Measurements from ENCODE around the gene PDE4A.

Gene PDE4A

GRCh38 chr19:10427169-10427568 lies 6.8 kb downstream of the PDE4A start:
- peaks cover 4% of the 10 kb centered on the region for H3K9me3 Mint-ChIP-seq
- peak overlapping the region; percentile 2 for H3K4me3 Mint-ChIP-seq
- H3K36me3 Mint-ChIP-seq (ENCODE audit: low read depth): peaks cover 4% of the 10 kb centered on the region
- H3K27me3 Mint-ChIP-seq: peaks cover 39% of the 10 kb centered on the region
- H3K27ac Mint-ChIP-seq: peak overlapping the region; percentile 95
- ATAC-seq (no peak), DNase-seq (no peak)
- H3K4me1 Mint-ChIP-seq: peaks cover 86% of the 10 kb centered on the region

- DNase-seq (no peak), ATAC-seq (no peak)
- Mint-ChIP-seq H3K4me3 (no peak overlapping the region), H3K27me3 (peaks cover 30% of the 10 kb centered on the region), H3K4me1 (peaks cover 92% of the 10 kb centered on the region), H3K9me3 (peaks cover 4% of the 10 kb centered on the region), H3K36me3 (ENCODE audit: low read depth) (peaks cover 4% of the 10 kb centered on the region), H3K27ac (peak overlapping the region; percentile 95)
These were observed 8.7 kb downstream of the PDE4A start for GRCh38 chr19:10428996-10429381.

- H3K4me3 Mint-ChIP-seq: peak overlapping the region; percentile 81
- peak overlapping the region; percentile 89 for H3K27ac Mint-ChIP-seq
- DNase-seq (no peak), ATAC-seq (no peak)
- peaks cover 80% of the 10 kb centered on the region for H3K4me1 Mint-ChIP-seq
- peaks cover 30% of the 10 kb centered on the region for H3K27me3 Mint-ChIP-seq
- peaks cover 4% of the 10 kb centered on the region for H3K9me3 Mint-ChIP-seq
- H3K36me3 Mint-ChIP-seq (ENCODE audit: low read depth): no peaks in the 10 kb centered on the region
These were observed 10.3 kb downstream of the PDE4A start for GRCh38 chr19:10430505-10431253.

- H3K27ac Mint-ChIP-seq: peak overlapping the region; percentile 89
- peak; percentile 69 for DNase-seq
- H3K9me3 Mint-ChIP-seq: peaks cover 4% of the 10 kb centered on the region
- peak overlapping the region; percentile 81 for H3K4me3 Mint-ChIP-seq
- no peaks in the 10 kb centered on the region for H3K36me3 Mint-ChIP-seq (ENCODE audit: low read depth)
- peak; percentile 47 for ATAC-seq
- peaks cover 73% of the 10 kb centered on the region for H3K4me1 Mint-ChIP-seq
- H3K27me3 Mint-ChIP-seq: peaks cover 30% of the 10 kb centered on the region
These were observed 11.1 kb downstream of the PDE4A start for GRCh38 chr19:10431254-10431942.

- peak overlapping the region; percentile 89 for H3K27ac Mint-ChIP-seq
- peak; percentile 20 for ATAC-seq
- H3K36me3 Mint-ChIP-seq (ENCODE audit: low read depth): no peaks in the 10 kb centered on the region
- H3K4me1 Mint-ChIP-seq: peaks cover 66% of the 10 kb centered on the region
- H3K4me3 Mint-ChIP-seq: peak overlapping the region; percentile 81
- peak; percentile 73 for DNase-seq
- H3K9me3 Mint-ChIP-seq: peaks cover 4% of the 10 kb centered on the region
- H3K27me3 Mint-ChIP-seq: peaks cover 30% of the 10 kb centered on the region
These were observed 11.8 kb downstream of the PDE4A start for GRCh38 chr19:10431943-10432735.

- Mint-ChIP-seq H3K36me3 (ENCODE audit: low read depth) (no peaks in the 10 kb centered on the region), H3K27me3 (peaks cover 30% of the 10 kb centered on the region), H3K4me1 (peaks cover 60% of the 10 kb centered on the region), H3K9me3 (peaks cover 4% of the 10 kb centered on the region), H3K4me3 (peak overlapping the region; percentile 36), H3K27ac (peak overlapping the region; percentile 46)
- no peak for DNase-seq
- no peak for ATAC-seq
These were observed 12.4 kb downstream of the PDE4A start for GRCh38 chr19:10432736-10433130.

GRCh38 chr19:10433131-10433536 lies 12.8 kb downstream of the PDE4A start:
- H3K27ac Mint-ChIP-seq: peak overlapping the region; percentile 46
- peaks cover 29% of the 10 kb centered on the region for H3K27me3 Mint-ChIP-seq
- peaks cover 56% of the 10 kb centered on the region for H3K4me1 Mint-ChIP-seq
- ATAC-seq (peak; percentile 30), DNase-seq (peak; percentile 35)
- H3K9me3 Mint-ChIP-seq: peaks cover 2% of the 10 kb centered on the region
- no peaks in the 10 kb centered on the region for H3K36me3 Mint-ChIP-seq (ENCODE audit: low read depth)
- H3K4me3 Mint-ChIP-seq: peak overlapping the region; percentile 36

GRCh38 chr19:10439588-10439987 lies 19.2 kb downstream of the PDE4A start:
- no peak overlapping the region for H3K4me3 Mint-ChIP-seq
- ATAC-seq: no peak
- no peaks in the 10 kb centered on the region for H3K9me3 Mint-ChIP-seq
- H3K4me1 Mint-ChIP-seq: peaks cover 4% of the 10 kb centered on the region
- no peaks in the 10 kb centered on the region for H3K36me3 Mint-ChIP-seq (ENCODE audit: low read depth)
- H3K27ac Mint-ChIP-seq: no peak overlapping the region
- no peak for DNase-seq
- H3K27me3 Mint-ChIP-seq: no peaks in the 10 kb centered on the region

GRCh38 chr19:10442698-10443097 lies 22.4 kb downstream of the PDE4A start:
- ATAC-seq: no peak
- no peaks in the 10 kb centered on the region for H3K9me3 Mint-ChIP-seq
- H3K4me1 Mint-ChIP-seq: no peaks in the 10 kb centered on the region

GRCh38 chr19:10449037-10449436 lies 28.7 kb downstream of the PDE4A start:
- no peak for ATAC-seq
- Mint-ChIP-seq H3K4me1 (no peaks in the 10 kb centered on the region), H3K27me3 (peaks cover 4% of the 10 kb centered on the region), H3K36me3 (ENCODE audit: low read depth) (no peaks in the 10 kb centered on the region), H3K9me3 (no peaks in the 10 kb centered on the region), H3K4me3 (no peak overlapping the region), H3K27ac (no peak overlapping the region)
- DNase-seq: no peak

More at GRCh38 chr19:10442698-10443097, 22.4 kb downstream of the PDE4A start:
- Mint-ChIP-seq H3K4me3 (no peak overlapping the region), H3K27me3 (no peaks in the 10 kb centered on the region), H3K36me3 (ENCODE audit: low read depth) (no peaks in the 10 kb centered on the region), H3K27ac (no peak overlapping the region)
- no peak for DNase-seq

GRCh38 chr19:10450191-10450852 lies 30.0 kb downstream of the PDE4A start:
- Mint-ChIP-seq H3K27me3 (peaks cover 4% of the 10 kb centered on the region), H3K9me3 (no peaks in the 10 kb centered on the region), H3K27ac (no peak overlapping the region), H3K36me3 (ENCODE audit: low read depth) (no peaks in the 10 kb centered on the region), H3K4me1 (no peaks in the 10 kb centered on the region), H3K4me3 (no peak overlapping the region)
- DNase-seq: no peak
- no peak for ATAC-seq

- H3K27me3 Mint-ChIP-seq: peaks cover 4% of the 10 kb centered on the region
- no peak overlapping the region for H3K27ac Mint-ChIP-seq
- no peaks in the 10 kb centered on the region for H3K36me3 Mint-ChIP-seq (ENCODE audit: low read depth)
- H3K4me3 Mint-ChIP-seq: no peak overlapping the region
- DNase-seq (peak; percentile 14), ATAC-seq (peak; percentile 15)
- no peaks in the 10 kb centered on the region for H3K9me3 Mint-ChIP-seq
- H3K4me1 Mint-ChIP-seq: no peaks in the 10 kb centered on the region
These were observed 30.7 kb downstream of the PDE4A start for GRCh38 chr19:10450853-10451609.

- Mint-ChIP-seq H3K36me3 (ENCODE audit: low read depth) (no peaks in the 10 kb centered on the region), H3K27me3 (peaks cover 4% of the 10 kb centered on the region), H3K4me3 (no peak overlapping the region), H3K9me3 (no peaks in the 10 kb centered on the region), H3K4me1 (no peaks in the 10 kb centered on the region), H3K27ac (no peak overlapping the region)
- DNase-seq (no peak), ATAC-seq (no peak)
These were observed 32.6 kb downstream of the PDE4A start for GRCh38 chr19:10452726-10453618.

Data from activated naive CD8-positive, alpha-beta T cell treated with anti-CD3 and anti-CD28 coated beads, Interleukin-2, amount 50 U/mL, for 24 hours (primary cell).